ENCODE measurements around the gene HELZ. TPM values are rescaled to one million over a fixed set of nuclear protein-coding genes. Genes with fewer than 3 reads are reported as not detected.

HELZ gene
- total RNA-seq, 1 donor: 247 TPM

DNA sequence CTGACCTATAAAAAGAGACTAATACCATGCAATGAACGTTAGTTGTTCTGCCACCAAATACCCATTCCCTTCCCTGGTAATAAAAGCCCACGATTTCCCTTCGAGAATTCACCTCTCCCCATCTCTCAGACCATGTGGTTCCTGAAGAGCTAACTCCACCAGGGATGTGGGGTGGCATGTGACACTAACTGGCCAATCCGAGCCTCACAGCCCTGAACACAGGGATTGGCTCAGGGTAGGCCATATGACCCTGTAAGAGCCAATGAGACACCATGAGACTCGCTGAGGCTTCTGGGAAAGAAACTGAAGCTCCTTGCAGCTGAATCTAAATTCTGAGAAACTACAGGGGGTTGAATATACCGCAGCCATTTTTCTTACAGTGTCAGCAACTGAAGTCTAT is 21.1 kb downstream of the HELZ start:
- Histone ChIP-seq H3K9me3 (ENCODE audit: low read depth, low read length) (no peaks in the 10 kb centered on the region), H3K4me3 (ENCODE audit: low read length) (no peak overlapping the region), H3K27me3 (ENCODE audit: insufficient read depth, low read length) (no peaks in the 10 kb centered on the region), H3K4me1 (ENCODE audit: insufficient read depth, low read length) (peaks cover 8% of the 10 kb centered on the region)

GRCh38 chr17:67221062-67221998 is 23.7 kb downstream of the HELZ start:
- Histone ChIP-seq H3K4me3 (ENCODE audit: low read length) (no peak overlapping the region), H3K9me3 (ENCODE audit: low read depth, low read length) (no peaks in the 10 kb centered on the region), H3K27me3 (ENCODE audit: insufficient read depth, low read length) (no peaks in the 10 kb centered on the region), H3K4me1 (ENCODE audit: insufficient read depth, low read length) (peaks cover 14% of the 10 kb centered on the region)

DNA sequence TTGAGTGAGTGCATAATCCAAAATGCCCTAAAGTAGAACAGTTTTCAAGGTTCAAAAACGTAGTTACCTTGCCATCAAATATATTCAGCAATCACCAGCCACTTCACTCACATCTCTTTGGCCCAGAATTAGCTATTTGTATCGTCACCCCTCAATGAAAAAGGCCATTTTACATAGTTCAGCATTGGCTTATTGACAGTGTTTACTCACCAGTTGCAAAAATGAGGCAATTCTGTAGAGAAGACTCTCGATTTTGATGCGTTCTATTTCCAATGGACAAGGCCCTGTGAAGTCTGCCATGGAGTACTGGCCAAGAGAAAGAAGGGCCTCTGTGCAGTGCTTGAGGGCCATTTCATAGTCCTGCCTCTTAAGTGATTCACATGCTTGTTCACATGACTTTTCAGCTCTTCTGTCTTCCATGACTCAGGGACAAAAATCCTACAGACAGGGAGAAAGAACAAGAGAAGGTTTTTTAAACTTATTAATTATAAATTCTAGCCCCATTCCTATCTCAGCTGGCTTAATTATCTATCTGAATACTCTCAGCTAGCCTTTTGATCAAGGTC is 26.5 kb downstream of the HELZ start:
- Histone ChIP-seq H3K4me3 (ENCODE audit: low read length) (no peak overlapping the region), H3K9me3 (ENCODE audit: low read depth, low read length) (no peaks in the 10 kb centered on the region), H3K4me1 (ENCODE audit: insufficient read depth, low read length) (peaks cover 16% of the 10 kb centered on the region), H3K27me3 (ENCODE audit: insufficient read depth, low read length) (no peaks in the 10 kb centered on the region)

DNA sequence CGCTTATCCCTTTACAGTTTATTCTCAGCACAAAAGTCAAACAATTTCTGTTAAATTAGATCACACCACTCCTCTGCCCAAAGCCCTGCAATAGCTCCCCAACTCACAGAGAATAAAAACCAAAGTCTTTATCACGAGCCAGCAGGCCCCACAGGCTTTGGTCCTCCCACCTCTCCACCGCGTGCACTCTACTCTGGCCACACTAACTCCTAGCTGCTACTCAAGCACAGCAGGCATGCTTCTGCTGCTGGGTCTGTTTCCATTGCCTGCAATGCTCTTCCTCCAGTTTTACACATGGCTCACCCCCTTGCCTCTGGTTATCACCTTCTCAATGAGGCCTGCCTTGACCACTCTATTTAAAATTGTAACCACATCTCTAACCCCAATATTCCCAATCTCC is 27.6 kb downstream of the HELZ start:
- H3K4me3 ChIP-seq (ENCODE audit: low read length): no peak overlapping the region
- H3K4me1 ChIP-seq (ENCODE audit: insufficient read depth, low read length): peaks cover 20% of the 10 kb centered on the region
- no peaks in the 10 kb centered on the region for H3K9me3 ChIP-seq (ENCODE audit: low read depth, low read length)
- no peaks in the 10 kb centered on the region for H3K27me3 ChIP-seq (ENCODE audit: insufficient read depth, low read length)

- Histone ChIP-seq H3K9me3 (ENCODE audit: low read depth, low read length) (no peaks in the 10 kb centered on the region), H3K4me3 (ENCODE audit: low read length) (no peak overlapping the region), H3K4me1 (ENCODE audit: insufficient read depth, low read length) (peaks cover 25% of the 10 kb centered on the region), H3K27me3 (ENCODE audit: insufficient read depth, low read length) (no peaks in the 10 kb centered on the region)
Observed at GRCh38 chr17:67216578-67217320, 28.2 kb downstream of the HELZ start.

DNA sequence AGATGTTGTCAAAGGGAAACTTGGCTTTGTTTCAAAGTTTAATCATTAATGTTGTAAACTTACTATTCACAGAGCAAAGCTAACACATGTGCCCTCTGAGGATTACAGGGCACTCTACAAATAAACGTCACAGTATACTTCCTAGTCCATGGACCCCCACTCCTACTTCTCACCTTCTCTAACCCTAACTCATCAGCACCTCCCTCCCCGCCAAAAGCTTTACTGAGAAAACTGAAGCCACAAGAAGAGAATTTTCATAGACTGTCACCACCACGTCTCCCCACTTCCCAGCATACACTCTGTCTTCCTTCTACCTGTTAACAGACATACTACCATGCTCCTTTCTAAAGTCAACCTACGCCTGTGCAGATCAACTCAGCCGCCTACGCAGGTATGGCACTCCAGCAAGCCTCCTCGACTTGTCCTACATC is 29.0 kb downstream of the HELZ start:
- Histone ChIP-seq H3K27me3 (ENCODE audit: insufficient read depth, low read length) (no peaks in the 10 kb centered on the region), H3K4me3 (ENCODE audit: low read length) (no peak overlapping the region), H3K4me1 (ENCODE audit: insufficient read depth, low read length) (peaks cover 25% of the 10 kb centered on the region), H3K9me3 (ENCODE audit: low read depth, low read length) (no peaks in the 10 kb centered on the region)

DNA sequence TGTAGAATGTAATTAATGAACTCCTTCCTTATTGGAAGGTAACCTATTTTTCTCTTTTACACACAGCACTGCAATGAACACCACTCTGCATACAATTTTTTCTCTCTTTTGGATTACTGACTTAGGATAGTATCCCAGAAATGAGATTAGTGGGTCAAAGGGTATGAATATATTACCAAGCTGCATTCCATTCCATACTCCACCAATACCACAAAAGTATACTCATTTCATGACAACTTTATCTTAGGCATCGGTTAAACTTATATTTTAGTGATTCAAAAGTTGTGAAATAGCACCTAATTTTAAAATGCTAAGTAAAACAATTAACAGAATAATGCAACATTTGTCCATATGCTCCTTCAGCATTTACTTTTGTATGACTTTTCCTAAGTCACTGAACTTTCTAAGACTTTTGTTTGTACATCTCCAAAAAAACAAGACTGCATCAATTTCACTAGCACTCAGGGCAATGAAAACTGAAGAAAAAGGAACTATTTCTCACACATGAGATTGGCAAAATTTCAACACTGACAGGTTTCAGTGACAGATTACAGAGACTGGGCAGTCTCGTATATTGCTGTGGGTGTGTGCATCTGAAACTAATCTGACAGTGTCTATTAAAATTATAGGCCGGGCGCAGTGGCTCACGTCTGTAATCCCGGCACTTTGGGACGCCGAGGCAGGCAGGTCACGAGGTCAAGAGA is 32.1 kb downstream of the HELZ start:
- Histone ChIP-seq H3K4me1 (ENCODE audit: insufficient read depth, low read length) (peaks cover 25% of the 10 kb centered on the region), H3K9me3 (ENCODE audit: low read depth, low read length) (no peaks in the 10 kb centered on the region), H3K4me3 (ENCODE audit: low read length) (no peak overlapping the region), H3K27me3 (ENCODE audit: insufficient read depth, low read length) (no peaks in the 10 kb centered on the region)

- H3K27me3 ChIP-seq (ENCODE audit: insufficient read depth, low read length): no peaks in the 10 kb centered on the region
- H3K9me3 ChIP-seq (ENCODE audit: low read depth, low read length): no peaks in the 10 kb centered on the region
- peaks cover 25% of the 10 kb centered on the region for H3K4me1 ChIP-seq (ENCODE audit: insufficient read depth, low read length)
- no peak overlapping the region for H3K4me3 ChIP-seq (ENCODE audit: low read length)
Observed at GRCh38 chr17:67212231-67212630, 32.8 kb downstream of the HELZ start.

GRCh38 chr17:67211742-67212141 is 33.3 kb downstream of the HELZ start:
- H3K9me3 ChIP-seq (ENCODE audit: low read depth, low read length): no peaks in the 10 kb centered on the region
- peaks cover 23% of the 10 kb centered on the region for H3K4me1 ChIP-seq (ENCODE audit: insufficient read depth, low read length)
- H3K27me3 ChIP-seq (ENCODE audit: insufficient read depth, low read length): no peaks in the 10 kb centered on the region
- no peak overlapping the region for H3K4me3 ChIP-seq (ENCODE audit: low read length)

DNA sequence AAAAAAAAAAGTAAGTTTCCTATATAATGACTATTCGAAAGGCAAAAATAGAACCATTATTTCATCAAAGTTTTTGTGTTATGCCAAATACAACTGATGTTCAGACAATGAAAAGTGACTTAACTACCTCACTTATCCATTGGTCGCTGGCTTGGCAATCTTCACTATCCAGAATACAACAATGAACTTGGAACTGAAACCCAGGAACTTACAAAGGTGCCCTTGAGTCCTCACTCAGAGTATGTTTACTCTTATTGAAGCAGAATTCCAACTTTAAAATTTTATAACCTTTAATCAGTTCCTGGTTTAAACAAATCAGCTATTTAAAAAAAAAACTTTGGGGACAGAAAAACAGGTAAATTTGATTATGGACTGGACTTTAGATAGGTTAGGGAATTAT is 34.1 kb downstream of the HELZ start:
- peaks cover 19% of the 10 kb centered on the region for H3K4me1 ChIP-seq (ENCODE audit: insufficient read depth, low read length)
- H3K27me3 ChIP-seq (ENCODE audit: insufficient read depth, low read length): no peaks in the 10 kb centered on the region
- no peak overlapping the region for H3K4me3 ChIP-seq (ENCODE audit: low read length)
- H3K9me3 ChIP-seq (ENCODE audit: low read depth, low read length): no peaks in the 10 kb centered on the region

- no peak overlapping the region for H3K4me3 ChIP-seq (ENCODE audit: low read length)
- peaks cover 11% of the 10 kb centered on the region for H3K4me1 ChIP-seq (ENCODE audit: insufficient read depth, low read length)
- no peaks in the 10 kb centered on the region for H3K9me3 ChIP-seq (ENCODE audit: low read depth, low read length)
- no peaks in the 10 kb centered on the region for H3K27me3 ChIP-seq (ENCODE audit: insufficient read depth, low read length)
Observed at GRCh38 chr17:67208232-67208631, 36.8 kb downstream of the HELZ start.

DNA sequence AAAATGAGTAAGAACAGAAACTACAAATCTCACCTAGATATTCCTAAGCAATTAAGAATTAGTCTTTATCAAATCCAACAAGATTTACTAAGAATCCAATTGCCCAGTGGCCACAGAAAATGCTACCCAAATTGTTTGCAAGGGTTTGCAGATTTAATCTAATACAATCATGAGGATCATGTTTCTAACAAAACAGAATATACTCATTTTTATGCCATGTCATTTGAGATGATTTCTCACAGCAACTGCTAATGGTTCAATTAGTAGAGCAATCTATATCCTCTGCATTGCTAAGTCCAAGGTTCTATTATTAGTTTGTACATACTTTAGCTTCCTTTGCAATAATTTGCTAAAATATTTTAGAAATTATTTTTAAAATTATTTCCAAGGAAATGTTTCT is 41.2 kb downstream of the HELZ start:
- Histone ChIP-seq H3K9me3 (ENCODE audit: low read depth, low read length) (no peaks in the 10 kb centered on the region), H3K27me3 (ENCODE audit: insufficient read depth, low read length) (no peaks in the 10 kb centered on the region), H3K4me3 (ENCODE audit: low read length) (no peak overlapping the region), H3K4me1 (ENCODE audit: insufficient read depth, low read length) (no peaks in the 10 kb centered on the region)

DNA sequence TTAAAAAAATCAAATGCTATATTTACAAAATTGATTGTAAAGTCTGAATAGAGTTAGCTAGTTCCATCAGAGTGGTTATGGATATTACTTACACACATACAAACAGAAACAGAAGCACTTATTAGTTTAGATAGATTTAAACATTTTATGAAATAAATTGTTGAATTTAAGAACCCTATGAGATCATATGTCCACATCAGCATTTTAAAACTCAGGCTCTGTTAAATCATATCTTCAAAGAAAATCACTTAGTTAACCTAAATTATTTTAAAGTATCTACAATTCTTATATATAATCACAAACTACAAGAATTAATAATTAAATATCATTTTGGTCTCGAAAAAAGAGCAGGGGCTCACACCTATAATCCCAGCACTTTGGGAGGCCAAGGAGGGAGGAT is 42.5 kb downstream of the HELZ start:
- H3K4me1 ChIP-seq (ENCODE audit: insufficient read depth, low read length): no peaks in the 10 kb centered on the region
- H3K27me3 ChIP-seq (ENCODE audit: insufficient read depth, low read length): no peaks in the 10 kb centered on the region
- H3K4me3 ChIP-seq (ENCODE audit: low read length): no peak overlapping the region
- H3K9me3 ChIP-seq (ENCODE audit: low read depth, low read length): no peaks in the 10 kb centered on the region

- Histone ChIP-seq H3K4me3 (ENCODE audit: low read length) (no peak overlapping the region), H3K4me1 (ENCODE audit: insufficient read depth, low read length) (no peaks in the 10 kb centered on the region)
Observed at GRCh38 chr17:67200727-67201301, 44.2 kb downstream of the HELZ start.

More at GRCh38 chr17:67200727-67201301, 44.2 kb downstream of the HELZ start:
- Histone ChIP-seq H3K9me3 (ENCODE audit: low read depth, low read length) (no peaks in the 10 kb centered on the region), H3K27me3 (ENCODE audit: insufficient read depth, low read length) (no peaks in the 10 kb centered on the region)
